Fibroblast of skin of abdomen (primary cell): ENCODE data around the gene SRSF6. TPM values are rescaled to one million over a fixed set of nuclear protein-coding genes. Genes with fewer than 3 reads are reported as not detected.
"Not testable (repeated sequence)": the region's sequence is repeated elsewhere in the genome, so short reads cannot be mapped to it uniquely, and the experiment has no call there.

Source experiments
- DNase-seq: peaks from one replicate; pipeline ENCODE4 v3.0.0-alpha.2; 2013
- polyA plus RNA-seq, 2 experiments: library from polyadenylated mRNA; unstranded; fragments of 120-200 nt; gene quantifications; one replicate each; pipeline ENCODE4 v1.2.1, GENCODE V29; 2013; ENCODE audit not compliant: insufficient read length in 2 of 2

SRSF6 gene
- polyA plus RNA-seq (2013, experiment 1 of 2; ENCODE audit: insufficient read length): 122 TPM
- polyA plus RNA-seq (2013, experiment 2 of 2; ENCODE audit: insufficient read length): 120 TPM

- DNase-seq: peak; percentile 91
Measured at GRCh38 chr20:43457640-43458421, at the start of gene SRSF6. TSS of gene SRSF6 (plus strand) at chr20:43457896. CDS start at chr20:43458034, 138 bp downstream.

GRCh38 chr20:43408848-43409576 is 48.7 kb upstream of the SRSF6 start:
- DNase-seq: peak; percentile 44

GRCh38 chr20:43409577-43409913 is 48.2 kb upstream of the SRSF6 start:
- no peak for DNase-seq

GRCh38 chr20:43415661-43416430 is 41.9 kb upstream of the SRSF6 start:
- no peak for DNase-seq

- no peak for DNase-seq
Measured at GRCh38 chr20:43416591-43417228, 41.0 kb upstream of the SRSF6 start.

GRCh38 chr20:43420192-43420591 is 37.5 kb upstream of the SRSF6 start:
- no peak for DNase-seq

GRCh38 chr20:43420913-43421312 is 36.8 kb upstream of the SRSF6 start:
- not testable (repeated sequence) for DNase-seq

GRCh38 chr20:43426172-43426571 is 31.5 kb upstream of the SRSF6 start:
- DNase-seq: no peak

- DNase-seq: no peak
Measured at GRCh38 chr20:43430265-43431133, 27.2 kb upstream of the SRSF6 start.

GRCh38 chr20:43431134-43431519 is 26.6 kb upstream of the SRSF6 start:
- no peak for DNase-seq

- DNase-seq: no peak
Measured at GRCh38 chr20:43432498-43432897, 25.2 kb upstream of the SRSF6 start.

GRCh38 chr20:43433250-43433854 is 24.3 kb upstream of the SRSF6 start:
- DNase-seq: no peak

- DNase-seq: no peak
Measured at GRCh38 chr20:43434565-43434964, 23.1 kb upstream of the SRSF6 start.

GRCh38 chr20:43438578-43439316 is 18.9 kb upstream of the SRSF6 start:
- DNase-seq: no peak

GRCh38 chr20:43440531-43440930 is 17.2 kb upstream of the SRSF6 start:
- DNase-seq: no peak

GRCh38 chr20:43442282-43442880 is 15.3 kb upstream of the SRSF6 start:
- no peak for DNase-seq

GRCh38 chr20:43444107-43444506 is 13.6 kb upstream of the SRSF6 start:
- no peak for DNase-seq

GRCh38 chr20:43446361-43446879 is 11.3 kb upstream of the SRSF6 start:
- DNase-seq: peak; percentile 32

GRCh38 chr20:43448431-43448747 is 9.3 kb upstream of the SRSF6 start:
- DNase-seq: not testable (repeated sequence)
